HG02588 (cell line): ENCODE results near the gene CRKL.
"Not testable (repeated sequence)": the region's sequence is repeated elsewhere in the genome, so short reads cannot be mapped to it uniquely, and the experiment has no call there.

Experiments
- ATAC-seq: cut with Tn5 transposase; IDR thresholded peaks from one replicate; pipeline ENCODE4 v1.9.1; 2021; ENCODE audit warnings: mild to moderate bottlenecking, moderate library complexity; ENCODE audit not compliant: unreplicated experiment

Gene CRKL

GRCh38 chr22:20899827-20900423 lies 17.3 kb upstream of the CRKL start:
- no peak for ATAC-seq

DNA sequence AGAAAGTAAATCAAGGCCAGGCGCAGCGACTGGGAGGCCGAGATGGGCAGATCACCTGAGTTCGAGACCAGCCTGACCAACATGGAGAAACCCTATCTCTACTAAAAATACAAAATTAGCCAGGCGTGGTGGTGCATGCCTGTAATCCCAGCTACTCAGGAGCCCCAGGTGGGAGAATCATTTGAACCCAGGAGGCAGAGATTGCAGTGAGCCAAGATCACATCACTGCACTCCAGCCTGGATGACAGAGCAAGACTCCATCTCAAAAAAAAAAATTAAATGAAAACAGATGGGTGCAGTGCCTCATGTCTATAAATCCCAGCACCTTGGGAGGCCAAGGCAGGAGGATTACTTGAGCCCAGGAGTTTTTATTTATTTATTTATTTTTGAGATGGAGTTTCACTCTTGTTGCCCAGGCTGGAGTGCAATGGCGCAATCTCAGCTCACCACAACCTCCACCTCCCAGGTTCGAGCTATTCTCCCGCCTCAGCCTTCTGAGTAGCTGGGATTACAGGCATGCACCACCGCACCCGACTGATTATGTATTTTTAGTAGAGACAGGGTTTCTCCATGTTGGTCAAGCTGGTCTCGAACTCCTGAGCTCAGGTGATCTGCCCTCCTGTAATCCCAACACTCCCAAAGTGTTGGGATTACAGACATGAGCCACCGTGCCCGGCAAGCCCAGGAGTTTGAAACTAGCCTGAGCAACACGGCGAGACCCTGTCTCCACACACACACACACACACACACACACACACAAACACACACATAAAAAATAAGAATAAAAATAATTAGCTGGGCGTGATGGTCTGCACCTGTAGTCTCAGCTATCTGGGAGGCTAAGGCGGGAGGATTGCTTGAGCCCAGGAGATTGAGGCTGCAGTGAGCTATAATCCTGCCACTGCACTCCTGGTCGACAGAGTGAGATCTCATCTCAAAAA lies 15.8 kb upstream of the CRKL start:
- ATAC-seq = not testable (repeated sequence)

GRCh38 chr22:20903093-20903492 lies 14.1 kb upstream of the CRKL start:
- ATAC-seq = no peak

DNA sequence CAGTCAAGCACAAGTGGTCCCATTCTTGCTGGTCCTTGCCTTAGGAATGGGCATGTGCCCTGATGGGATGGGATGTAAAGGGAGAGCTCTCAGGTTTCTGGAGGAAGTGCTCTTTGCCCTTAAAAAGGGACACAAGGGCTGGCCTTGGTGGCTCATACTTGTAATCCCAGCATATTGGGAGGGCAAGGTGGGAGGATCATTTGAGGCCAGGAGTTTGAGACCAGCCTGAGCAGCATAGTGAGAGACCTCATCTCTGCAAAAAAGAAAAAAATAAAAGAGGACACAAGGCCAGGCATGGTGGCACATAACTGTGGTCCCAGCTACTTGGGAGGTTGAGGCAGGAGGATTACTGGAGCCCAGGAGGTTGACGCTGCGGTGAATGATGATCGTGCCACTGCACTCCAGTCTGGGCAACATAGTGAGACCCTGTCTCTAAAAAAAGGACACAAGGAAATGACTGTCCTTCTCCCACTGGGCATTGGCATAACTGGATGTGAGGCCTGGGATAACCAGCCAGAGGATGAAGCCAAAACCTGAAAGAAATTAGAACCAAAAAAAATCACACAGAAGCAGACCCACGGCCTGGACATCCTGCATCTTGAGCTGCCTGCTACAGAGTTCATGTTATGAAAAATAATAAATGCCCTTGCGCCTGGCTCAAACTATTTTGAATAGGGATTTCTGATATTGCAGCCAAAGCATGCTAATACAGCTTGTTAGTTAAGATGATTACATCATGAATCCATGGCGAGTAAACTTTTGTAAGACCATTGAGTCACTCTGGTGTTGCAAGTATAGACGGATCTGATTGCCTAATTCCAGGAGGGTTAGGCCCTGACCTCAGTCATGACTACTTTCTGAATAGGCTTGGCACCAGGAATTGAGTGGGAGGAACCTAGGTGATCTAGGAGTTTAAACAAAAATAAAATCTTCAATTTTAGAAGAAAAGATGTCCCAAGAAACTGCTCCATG lies 12.9 kb upstream of the CRKL start:
- ATAC-seq = no peak

DNA sequence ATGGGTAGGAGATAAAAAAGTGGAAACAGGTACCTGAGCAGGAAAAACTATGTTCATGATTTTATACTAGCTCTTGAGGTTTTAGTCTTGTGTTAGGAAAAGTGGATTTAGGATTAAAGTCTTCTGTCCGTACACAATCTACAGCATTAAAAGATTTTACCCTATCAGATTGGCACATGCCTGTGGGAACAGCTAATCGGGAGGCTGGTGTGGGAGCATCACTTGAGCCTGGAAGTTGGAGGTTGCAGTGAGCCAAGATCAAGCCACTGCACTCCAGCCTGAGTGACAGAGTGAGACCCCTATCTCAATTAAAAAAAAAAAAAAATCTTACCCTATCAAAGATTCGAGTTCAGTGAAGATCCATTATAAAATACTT lies 12.2 kb upstream of the CRKL start:
- no peak for ATAC-seq

DNA sequence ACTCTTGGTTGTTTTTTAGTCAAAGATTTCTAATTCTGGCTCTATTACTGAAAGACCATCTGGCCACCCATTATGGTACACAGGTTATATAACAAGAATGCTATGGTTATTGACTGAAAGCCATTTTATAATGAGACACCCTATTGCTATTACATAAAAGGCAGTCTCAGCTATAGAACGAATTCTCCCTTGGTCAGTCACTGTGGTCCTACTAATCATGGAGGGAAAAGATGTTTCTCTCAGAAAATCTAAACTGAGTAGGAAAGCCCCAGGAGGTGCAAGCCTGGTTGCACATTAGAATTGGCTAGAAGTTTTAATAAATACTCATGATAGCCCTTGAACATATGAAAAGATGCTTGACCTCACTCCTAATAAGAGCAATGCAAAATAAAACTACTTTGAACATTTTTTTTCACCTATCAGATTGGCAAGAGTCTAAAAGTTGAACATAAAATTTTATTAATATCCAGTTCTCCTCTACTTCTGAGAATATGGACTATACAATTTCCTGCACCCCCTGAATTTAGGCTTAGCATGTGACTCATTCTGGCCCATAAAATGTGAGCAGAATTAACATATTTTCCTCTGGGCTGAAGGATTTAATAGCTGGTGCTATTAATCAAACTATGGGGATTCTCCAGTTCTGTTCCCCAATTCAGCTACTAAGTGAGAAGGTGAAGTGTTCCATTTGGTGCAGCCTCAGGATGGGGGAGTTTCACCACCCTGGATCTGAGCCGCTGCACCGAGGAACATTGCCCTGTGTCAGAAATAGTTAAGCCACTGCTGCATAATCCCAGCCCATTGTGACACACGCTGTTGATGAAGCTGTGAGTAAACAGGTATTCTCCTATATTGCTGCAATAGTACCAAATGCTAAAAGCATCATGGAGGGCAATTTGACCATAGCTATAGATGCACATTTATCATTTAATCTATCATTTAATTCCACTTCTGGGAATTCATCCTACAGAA lies 11.5 kb upstream of the CRKL start:
- no peak for ATAC-seq

GRCh38 chr22:20906387-20906767 lies 10.8 kb upstream of the CRKL start:
- ATAC-seq = no peak

DNA sequence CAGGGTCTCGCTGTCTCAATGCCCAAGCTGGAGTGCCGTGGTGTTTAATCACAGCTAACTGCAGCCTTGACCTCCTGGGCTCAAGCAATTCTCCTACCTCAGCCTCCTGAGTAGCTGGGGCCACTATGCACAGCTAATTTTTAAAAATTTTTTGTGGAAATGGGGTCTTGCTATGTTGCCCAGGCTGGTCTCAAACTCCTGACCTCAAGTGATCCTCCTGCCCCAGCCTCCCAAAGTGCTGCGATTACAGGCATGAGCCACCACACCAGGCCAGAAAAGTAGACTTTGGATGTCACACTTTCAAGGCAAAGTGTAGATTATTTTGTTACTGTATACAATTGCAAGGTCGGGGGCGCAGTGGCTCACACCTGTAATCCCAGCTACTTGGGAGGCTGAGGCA lies 8.5 kb upstream of the CRKL start:
- not testable (repeated sequence) for ATAC-seq

DNA sequence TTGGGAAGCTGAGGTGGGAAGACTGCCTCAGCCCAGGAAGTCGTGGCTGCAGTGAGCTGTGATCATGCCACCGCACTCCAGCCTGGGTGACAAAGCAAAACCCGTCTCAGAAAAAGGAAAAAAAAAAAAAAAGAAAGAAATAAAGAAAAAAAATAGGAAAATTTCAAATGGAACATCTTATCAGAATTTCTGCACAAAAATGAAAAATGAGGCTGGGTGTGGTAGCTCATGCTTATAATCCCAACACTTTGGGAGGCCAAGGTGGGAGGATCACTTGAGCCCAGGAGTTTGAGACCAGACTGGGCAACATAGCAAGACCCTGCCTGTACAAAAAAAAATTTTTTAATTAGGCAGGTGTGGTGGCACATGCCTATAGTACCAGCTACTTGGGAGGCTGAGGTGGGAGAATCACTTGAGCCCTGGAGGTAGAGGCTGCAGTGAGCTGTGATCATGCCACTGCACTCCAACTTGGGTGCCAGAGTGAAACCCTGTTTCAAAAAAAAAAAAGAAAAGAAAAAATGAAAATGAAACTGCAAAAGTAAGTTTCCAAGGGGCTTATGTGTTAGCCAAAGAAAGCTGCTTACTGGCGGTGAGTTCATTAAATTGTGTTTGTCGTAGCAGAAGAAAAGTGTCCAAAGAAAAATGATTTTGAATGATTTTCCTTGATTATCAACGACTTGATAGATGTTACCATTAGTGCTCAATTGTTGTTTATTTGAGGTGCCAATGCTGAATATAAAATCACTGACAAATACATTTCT lies 7.5 kb upstream of the CRKL start:
- no peak for ATAC-seq

GRCh38 chr22:20912494-20912893 lies 4.7 kb upstream of the CRKL start:
- no peak for ATAC-seq

- no peak for ATAC-seq
These were observed 1.5 kb downstream of the CRKL start for GRCh38 chr22:20918663-20919218.

- ATAC-seq = no peak
These were observed 2.5 kb downstream of the CRKL start for GRCh38 chr22:20919718-20920117.

- no peak for ATAC-seq
These were observed 3.6 kb downstream of the CRKL start for GRCh38 chr22:20920881-20921203.

GRCh38 chr22:20922141-20922751 lies 5.0 kb downstream of the CRKL start:
- no peak for ATAC-seq

- no peak for ATAC-seq
These were observed 9.0 kb downstream of the CRKL start for GRCh38 chr22:20926243-20926642.

GRCh38 chr22:20927940-20928572 lies 10.8 kb downstream of the CRKL start:
- ATAC-seq = no peak

- ATAC-seq = no peak
These were observed 11.4 kb downstream of the CRKL start for GRCh38 chr22:20928573-20928967.

DNA sequence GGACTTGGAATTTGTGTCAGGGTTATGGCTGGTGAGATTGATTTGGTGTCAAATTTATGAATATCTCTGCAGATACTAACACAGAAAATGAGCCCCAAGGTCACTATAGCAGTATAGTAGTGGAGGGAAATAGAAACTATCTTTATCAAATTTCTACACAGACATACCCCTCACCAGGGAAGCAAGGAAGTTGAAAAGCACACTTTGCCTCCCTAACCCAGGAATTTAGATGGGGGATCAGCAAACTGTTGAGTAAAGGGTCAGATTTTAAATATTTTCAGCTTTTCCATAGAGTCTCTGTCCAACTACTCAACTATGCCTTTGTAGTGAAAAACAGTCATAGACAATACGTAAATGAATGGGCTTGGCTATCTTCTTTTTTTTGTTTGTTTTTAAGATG lies 12.8 kb downstream of the CRKL start:
- ATAC-seq = no peak
